Glutamatergic neuron (in vitro differentiated cells): ENCODE results near the gene TAF5. TPM values are rescaled to one million over a fixed set of nuclear protein-coding genes. Genes with fewer than 3 reads are reported as not detected.

Experiments
- DNase-seq: peaks from one replicate; pipeline ENCODE4 v3.0.0; 2022
- H3K27ac Mint-ChIP-seq: one replicate; pipeline ENCODE4 v1.8.0; 2020; ENCODE audit warnings: mild to moderate bottlenecking, mixed read lengths, inconsistent platforms; ENCODE audit not compliant: unreplicated experiment
- H3K27me3 Mint-ChIP-seq: one replicate; pipeline ENCODE4 v1.8.0; 2020; ENCODE audit warnings: mild to moderate bottlenecking, moderate library complexity, mixed read lengths, inconsistent platforms; ENCODE audit not compliant: unreplicated experiment
- H3K36me3 Mint-ChIP-seq: one replicate; pipeline ENCODE4 v1.8.0; 2020; ENCODE audit warnings: mild to moderate bottlenecking, mixed read lengths, inconsistent platforms; ENCODE audit not compliant: unreplicated experiment
- H3K4me1 Mint-ChIP-seq: one replicate; pipeline ENCODE4 v1.8.0; 2020; ENCODE audit warnings: mild to moderate bottlenecking, low read depth, mixed read lengths, inconsistent platforms; ENCODE audit not compliant: unreplicated experiment
- H3K4me3 Mint-ChIP-seq: one replicate; pipeline ENCODE4 v1.8.0; 2020; ENCODE audit warnings: mild to moderate bottlenecking, mixed read lengths, inconsistent platforms; ENCODE audit not compliant: unreplicated experiment
- H3K9me3 Mint-ChIP-seq: one replicate; pipeline ENCODE4 v1.8.0; 2020; ENCODE audit warnings: mild to moderate bottlenecking, moderate library complexity, mixed read lengths, inconsistent platforms; ENCODE audit not compliant: unreplicated experiment
- long read RNA-seq: library from polyadenylated mRNA; unstranded; transcript quantifications from one replicate; pipeline ENCODE4 v2.0.0, GENCODE V29; 2020; ENCODE audit not compliant: unreplicated experiment
- total RNA-seq: library from RNA; stranded (reverse); fragmentation: NEBNext Ultra II Directional; extraction: Animal tissue kit (Norgen Biotek cat#: 25700); gene quantifications from one replicate; pipeline ENCODE4 v1.2.1, GENCODE V29; 2021; ENCODE audit not compliant: unreplicated experiment
- TF ChIP-seq, protein P1 (sequence below): fragments of 200-600 bp; sonication (generic); IDR thresholded peaks from one replicate; pipeline ENCODE4 v1.5.0; 2021; ENCODE audit not compliant: partially characterized antibody, unreplicated experiment

TAF5 gene
- 6.9 TPM for total RNA-seq
- long read RNA-seq, partial matches to known transcripts, result 3 of 4 reads
- long read RNA-seq, other reads (novel, unspliced or antisense), result 0 of 4 reads

DNA sequence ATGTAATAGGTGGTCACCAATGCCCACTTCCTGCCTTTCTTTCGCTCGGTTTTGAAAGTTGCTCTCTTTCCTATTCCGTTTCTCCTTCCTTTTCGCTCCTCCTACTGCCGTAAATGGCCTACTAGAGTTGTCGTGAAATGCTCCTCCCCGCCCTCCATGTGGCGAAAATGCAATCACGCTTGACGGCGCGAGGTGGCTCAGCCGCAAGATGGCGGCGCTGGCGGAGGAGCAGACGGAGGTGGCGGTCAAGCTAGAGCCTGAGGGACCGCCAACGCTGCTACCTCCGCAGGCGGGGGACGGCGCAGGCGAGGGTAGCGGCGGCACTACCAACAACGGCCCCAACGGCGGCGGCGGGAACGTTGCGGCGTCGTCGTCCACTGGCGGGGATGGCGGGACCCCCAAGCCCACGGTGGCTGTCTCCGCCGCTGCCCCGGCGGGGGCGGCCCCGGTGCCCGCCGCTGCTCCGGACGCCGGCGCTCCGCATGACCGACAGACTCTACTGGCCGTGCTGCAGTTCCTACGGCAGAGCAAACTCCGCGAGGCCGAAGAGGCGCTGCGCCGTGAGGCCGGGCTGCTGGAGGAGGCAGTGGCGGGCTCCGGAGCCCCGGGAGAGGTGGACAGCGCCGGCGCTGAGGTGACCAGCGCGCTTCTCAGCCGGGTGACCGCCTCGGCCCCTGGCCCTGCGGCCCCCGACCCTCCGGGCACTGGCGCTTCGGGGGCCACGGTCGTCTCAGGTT lies at the start of gene TAF5:
Gene TAF5 (plus strand): TSS at position 195 of the 737 bp plus-strand sequence. CDS start 14 bp downstream, at position 209.
- peak; percentile 91 for DNase-seq
- Mint-ChIP-seq H3K27ac (peak within 1 kb of the TSS; percentile 76), H3K4me1 (peaks cover 2% of the 10 kb centered on the region), H3K36me3 (no peaks in the 10 kb centered on the region), H3K27me3 (peaks cover 2% of the 10 kb centered on the region), H3K4me3 (peak within 1 kb of the TSS; percentile 90), H3K9me3 (peaks cover 1% of the 10 kb centered on the region)
- TF ChIP-seq, protein P1, sequence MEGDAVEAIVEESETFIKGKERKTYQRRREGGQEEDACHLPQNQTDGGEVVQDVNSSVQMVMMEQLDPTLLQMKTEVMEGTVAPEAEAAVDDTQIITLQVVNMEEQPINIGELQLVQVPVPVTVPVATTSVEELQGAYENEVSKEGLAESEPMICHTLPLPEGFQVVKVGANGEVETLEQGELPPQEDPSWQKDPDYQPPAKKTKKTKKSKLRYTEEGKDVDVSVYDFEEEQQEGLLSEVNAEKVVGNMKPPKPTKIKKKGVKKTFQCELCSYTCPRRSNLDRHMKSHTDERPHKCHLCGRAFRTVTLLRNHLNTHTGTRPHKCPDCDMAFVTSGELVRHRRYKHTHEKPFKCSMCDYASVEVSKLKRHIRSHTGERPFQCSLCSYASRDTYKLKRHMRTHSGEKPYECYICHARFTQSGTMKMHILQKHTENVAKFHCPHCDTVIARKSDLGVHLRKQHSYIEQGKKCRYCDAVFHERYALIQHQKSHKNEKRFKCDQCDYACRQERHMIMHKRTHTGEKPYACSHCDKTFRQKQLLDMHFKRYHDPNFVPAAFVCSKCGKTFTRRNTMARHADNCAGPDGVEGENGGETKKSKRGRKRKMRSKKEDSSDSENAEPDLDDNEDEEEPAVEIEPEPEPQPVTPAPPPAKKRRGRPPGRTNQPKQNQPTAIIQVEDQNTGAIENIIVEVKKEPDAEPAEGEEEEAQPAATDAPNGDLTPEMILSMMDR, result no peak

DNA sequence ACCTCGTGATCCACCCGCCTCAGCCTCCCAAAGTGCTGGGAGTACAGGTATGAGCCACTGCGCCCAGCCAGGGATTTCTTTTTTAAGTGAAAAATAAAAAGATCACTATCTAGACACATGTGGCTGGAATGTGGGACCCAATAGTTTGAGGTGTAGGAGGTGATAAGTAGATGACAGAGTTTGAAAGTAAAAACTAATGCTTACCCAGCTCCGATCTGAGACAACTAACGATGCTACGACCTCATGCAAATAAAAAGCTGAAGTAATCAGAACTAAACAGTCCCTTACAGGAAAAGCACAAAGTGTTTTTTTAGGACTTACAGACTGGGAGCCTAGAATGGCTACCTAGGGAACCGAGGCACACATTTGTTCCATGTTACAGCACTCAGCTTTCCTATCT lies 39.9 kb upstream of the TAF5 start:
- peaks cover 1% of the 10 kb centered on the region for H3K9me3 Mint-ChIP-seq
- no peak for DNase-seq
- H3K4me1 Mint-ChIP-seq, result no peaks in the 10 kb centered on the region
- TF ChIP-seq, protein P1, result no peak
- H3K27ac Mint-ChIP-seq, result no peak overlapping the region
- no peak overlapping the region for H3K4me3 Mint-ChIP-seq
- no peaks in the 10 kb centered on the region for H3K36me3 Mint-ChIP-seq
- no peaks in the 10 kb centered on the region for H3K27me3 Mint-ChIP-seq

DNA sequence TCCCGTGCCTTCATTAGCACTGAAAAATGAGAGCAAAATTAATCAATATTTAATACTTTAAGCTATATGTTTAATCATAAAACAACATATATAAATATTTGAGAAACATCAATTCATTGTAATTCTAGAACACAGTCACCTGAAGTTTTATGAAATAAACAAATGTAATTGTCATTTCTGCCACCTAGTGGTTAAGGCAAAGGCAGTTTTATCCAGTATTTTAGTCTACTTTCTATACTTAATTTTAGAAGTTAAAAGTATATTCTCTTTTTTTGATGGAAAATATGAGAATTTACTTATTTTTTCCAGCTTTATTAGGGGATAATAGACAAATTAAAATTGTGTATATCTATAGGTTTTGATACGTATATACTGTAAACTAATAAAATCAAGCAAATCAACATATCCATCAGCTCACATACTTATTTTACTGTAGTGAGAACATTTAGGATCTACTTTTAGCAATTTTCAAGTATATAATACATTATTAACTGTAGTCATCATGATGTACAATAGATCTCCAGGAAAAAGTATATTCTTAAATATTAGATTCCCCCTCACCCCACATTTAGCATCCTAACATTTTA lies 33.7 kb upstream of the TAF5 start:
- no peak overlapping the region for H3K27ac Mint-ChIP-seq
- peaks cover 1% of the 10 kb centered on the region for H3K9me3 Mint-ChIP-seq
- no peak for DNase-seq
- TF ChIP-seq, protein P1, result peak; percentile 78
- no peaks in the 10 kb centered on the region for H3K36me3 Mint-ChIP-seq
- H3K4me1 Mint-ChIP-seq, result no peaks in the 10 kb centered on the region
- H3K27me3 Mint-ChIP-seq, result no peaks in the 10 kb centered on the region
- no peak overlapping the region for H3K4me3 Mint-ChIP-seq

DNA sequence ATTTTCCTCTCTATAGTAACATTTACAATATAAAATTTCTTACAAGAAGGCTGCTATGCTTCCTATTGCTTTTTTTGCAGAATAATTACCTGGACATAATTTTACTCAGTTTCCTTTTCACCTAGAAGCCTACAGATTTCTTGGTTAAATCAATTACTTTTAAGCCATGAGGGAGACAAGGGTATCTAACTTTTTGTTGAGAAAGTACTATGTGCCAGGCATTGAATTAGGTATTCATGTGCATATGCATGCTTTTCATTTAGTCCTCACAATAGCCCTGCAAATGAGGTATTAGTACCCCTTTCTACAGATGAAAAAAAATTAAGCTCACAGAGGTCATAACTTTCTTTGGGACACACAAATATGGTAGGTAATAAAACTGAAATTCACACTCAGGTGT lies 33.2 kb upstream of the TAF5 start:
- Mint-ChIP-seq H3K36me3 (no peaks in the 10 kb centered on the region), H3K27me3 (no peaks in the 10 kb centered on the region), H3K9me3 (peaks cover 1% of the 10 kb centered on the region), H3K27ac (no peak overlapping the region), H3K4me1 (no peaks in the 10 kb centered on the region), H3K4me3 (no peak overlapping the region)
- TF ChIP-seq, protein P1, result no peak
- no peak for DNase-seq

DNA sequence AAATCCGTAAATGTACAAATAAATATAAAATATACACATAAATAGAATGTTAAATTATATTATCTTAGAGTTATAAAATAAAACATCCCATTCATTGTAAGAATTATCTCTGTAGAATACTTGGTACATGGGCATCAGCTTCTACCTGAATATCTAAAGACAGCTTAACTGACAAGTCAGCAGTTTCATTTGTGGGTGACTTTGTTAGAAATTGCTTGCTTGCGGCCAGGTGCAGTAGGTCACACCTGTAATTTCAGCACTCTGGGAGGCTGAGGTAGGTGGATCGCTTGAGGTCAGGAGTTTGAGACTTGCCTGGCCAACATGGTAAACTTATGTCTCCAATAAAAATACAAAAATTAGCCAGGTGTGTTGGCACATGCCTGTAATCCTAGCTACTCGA lies 31.4 kb upstream of the TAF5 start:
- Mint-ChIP-seq H3K27me3 (no peaks in the 10 kb centered on the region), H3K4me1 (no peaks in the 10 kb centered on the region), H3K36me3 (no peaks in the 10 kb centered on the region), H3K4me3 (no peak overlapping the region), H3K9me3 (no peaks in the 10 kb centered on the region), H3K27ac (no peak overlapping the region)
- TF ChIP-seq, protein P1, result no peak
- no peak for DNase-seq
